Tibial artery (tissue), 4 donors: Measurements from ENCODE around the gene TLR9.

Experiments
- DNase-seq, 2 donors: peaks; one replicate each; pipeline ENCODE4 v3.0.0-alpha.2; 2019
- H3K27ac ChIP-seq, 2 donors: fragments of 200-600 bp; sonication (generic) in 1 of 2; 1 replicate in 1 of 2; 2 replicates in 1 of 2; pipeline ENCODE4 v1.5.1; 2018 to 2019; ENCODE audit warnings: mild to moderate bottlenecking in 1 of 2
- H3K27me3 ChIP-seq, 2 donors: fragments of 200-600 bp; sonication (generic) in 1 of 2; one replicate each; pipeline versions ENCODE4 v1.5.1 to v1.6.0; 2016 to 2019
- H3K36me3 ChIP-seq, 3 donors: fragments of 200-600 bp; sonication (generic) in 2 of 3; one replicate each; pipeline ENCODE4 v1.5.1; 2016 to 2019; ENCODE audit warnings: mild to moderate bottlenecking in 2 of 3
- H3K4me1 ChIP-seq, 4 donors: fragments of 200-600 bp; sonication (generic) in 2 of 4; 1 replicate in 3 of 4; 2 replicates in 1 of 4; pipeline ENCODE4 v1.5.1; 2016 to 2019
- H3K4me3 ChIP-seq, 2 donors: fragments of 200-600 bp; sonication (generic) in 1 of 2; 1 replicate in 1 of 2; 2 replicates in 1 of 2; pipeline ENCODE4 v1.5.1; 2018 to 2019; ENCODE audit warnings: mild to moderate bottlenecking in 2 of 2
- H3K9me3 ChIP-seq, 3 donors: fragments of 200-600 bp; sonication (generic) in 1 of 3; one replicate each; pipeline ENCODE4 v1.5.1; 2016 to 2019
- CTCF ChIP-seq, 2 experiments: fragments of 200-600 bp in 1 of 2; fragments of 450-650 bp in 1 of 2; IDR thresholded peaks; one replicate each; pipeline ENCODE4 v1.5.1; 2017 to 2019; ENCODE audit warnings: antibody characterized with exemption in 2 of 2, mild to moderate bottlenecking in 1 of 2, moderate library complexity in 1 of 2
- intact Hi-C: fragments of 100-400 bp; cut with DNase I; formaldehyde crosslinking; loops from one replicate; pipeline ENCODE4 v1.15.0; 2023; ENCODE audit warnings: low total_unique reads

Gene TLR9

GRCh38 chr3:52221141-52221562 is 4.3 kb downstream of the TLR9 start:
- Histone ChIP-seq H3K27me3 (no peaks in the 10 kb centered on the region), H3K36me3 (peaks cover 0 to 10% (median 0%) of the 10 kb centered on the region in 3 donors), H3K9me3 (no peaks in the 10 kb centered on the region), H3K27ac (no peak overlapping the region), H3K4me3 (no peak overlapping the region), H3K4me1 (peaks cover 0 to 52% (median 5%) of the 10 kb centered on the region in 4 donors)
- TF ChIP-seq CTCF (IDR thresholded peaks at IDR 0.05), result no peak
- intact Hi-C loops, result no loop called here
- no peak for DNase-seq

- H3K4me1 ChIP-seq, result peaks cover 0 to 52% (median 5%) of the 10 kb centered on the region in 4 donors
- H3K27ac ChIP-seq, result no peak overlapping the region
- H3K36me3 ChIP-seq, result peaks cover 0 to 13% (median 4%) of the 10 kb centered on the region in 3 donors
- no peak overlapping the region for H3K4me3 ChIP-seq
- intact Hi-C loops, result no loop called here
- H3K27me3 ChIP-seq, result no peaks in the 10 kb centered on the region
- peak; percentile 83 to 90 for DNase-seq
- peak; percentile 87 to 93 for TF ChIP-seq CTCF (IDR thresholded peaks at IDR 0.05)
- H3K9me3 ChIP-seq, result no peaks in the 10 kb centered on the region
Observed at GRCh38 chr3:52220380-52221026, 4.9 kb downstream of the TLR9 start.

GRCh38 chr3:52218937-52219650 is 6.4 kb downstream of the TLR9 start:
- no peaks in the 10 kb centered on the region for H3K27me3 ChIP-seq
- peaks cover 0 to 52% (median 5%) of the 10 kb centered on the region in 4 donors for H3K4me1 ChIP-seq
- intact Hi-C loops, result no loop called here
- H3K9me3 ChIP-seq, result no peaks in the 10 kb centered on the region
- no peak for TF ChIP-seq CTCF (IDR thresholded peaks at IDR 0.05)
- H3K36me3 ChIP-seq, result peaks cover 2 to 27% (median 18%) of the 10 kb centered on the region in 3 donors
- no peak for DNase-seq
- H3K4me3 ChIP-seq, result no peak overlapping the region
- H3K27ac ChIP-seq, result no peak overlapping the region

GRCh38 chr3:52218454-52218853 is 7.0 kb downstream of the TLR9 start:
- intact Hi-C loops, result no loop called here
- no peak overlapping the region for H3K27ac ChIP-seq
- H3K4me1 ChIP-seq, result peaks cover 0 to 52% (median 5%) of the 10 kb centered on the region in 4 donors
- H3K27me3 ChIP-seq, result no peaks in the 10 kb centered on the region
- H3K36me3 ChIP-seq, result peaks cover 9 to 30% (median 25%) of the 10 kb centered on the region in 3 donors
- no peak overlapping the region for H3K4me3 ChIP-seq
- DNase-seq, result no peak
- no peak for TF ChIP-seq CTCF (IDR thresholded peaks at IDR 0.05)
- H3K9me3 ChIP-seq, result no peaks in the 10 kb centered on the region

GRCh38 chr3:52218026-52218425 is 7.4 kb downstream of the TLR9 start:
- intact Hi-C loops, result no loop called here
- no peak overlapping the region for H3K27ac ChIP-seq
- no peaks in the 10 kb centered on the region for H3K9me3 ChIP-seq
- H3K27me3 ChIP-seq, result no peaks in the 10 kb centered on the region
- peaks cover 11 to 32% (median 26%) of the 10 kb centered on the region in 3 donors for H3K36me3 ChIP-seq
- no peak for DNase-seq
- H3K4me3 ChIP-seq, result no peak overlapping the region
- no peak for TF ChIP-seq CTCF (IDR thresholded peaks at IDR 0.05)
- H3K4me1 ChIP-seq, result peaks cover 0 to 52% (median 5%) of the 10 kb centered on the region in 4 donors
